H9 (cell line): Measurements from ENCODE around the gene RAB11FIP4. TPM values are rescaled to one million over a fixed set of nuclear protein-coding genes. Genes with fewer than 3 reads are reported as not detected.

Experiments used
- DNase-seq: peaks from one replicate; pipeline ENCODE4 v3.0.0-alpha.2; 2017
- H2AFZ ChIP-seq: one replicate; pipeline ENCODE4 v1.6.1; 2013; ENCODE audit warnings: mild to moderate bottlenecking, low read length, control low read depth, moderate library complexity
- H2AK5ac ChIP-seq: 2 replicates; pipeline ENCODE4 v1.6.1; 2013; ENCODE audit warnings: low read length, control low read depth, mixed read lengths; ENCODE audit not compliant: insufficient read length
- H2BK120ac ChIP-seq: one replicate; pipeline ENCODE4 v1.6.1; 2013; ENCODE audit warnings: low read depth, mild to moderate bottlenecking, low read length, control low read depth, inconsistent platforms; ENCODE audit not compliant: poor library complexity, severe bottlenecking
- H2BK12ac ChIP-seq: 2 replicates; pipeline ENCODE4 v1.6.1; 2013; ENCODE audit warnings: low read length, control low read depth, mixed read lengths, low read depth; ENCODE audit not compliant: insufficient read length
- H2BK15ac ChIP-seq: 2 replicates; pipeline ENCODE4 v1.6.1; 2013; ENCODE audit warnings: low read depth, low read length, control low read depth
- H2BK20ac ChIP-seq: one replicate; pipeline ENCODE4 v1.6.1; 2013; ENCODE audit warnings: low read depth, mild to moderate bottlenecking, low read length, control low read depth, inconsistent platforms; ENCODE audit not compliant: poor library complexity, severe bottlenecking
- H2BK5ac ChIP-seq: 2 replicates; pipeline ENCODE4 v1.6.1; 2013; ENCODE audit warnings: low read length, control low read depth, mixed read lengths; ENCODE audit not compliant: insufficient read length
- H3K14ac ChIP-seq: 2 replicates; pipeline ENCODE4 v1.6.1; 2013; ENCODE audit warnings: low read length, control low read depth; ENCODE audit not compliant: insufficient read depth
- H3K18ac ChIP-seq: 2 replicates; pipeline ENCODE4 v1.6.1; 2013; ENCODE audit warnings: low read depth, mild to moderate bottlenecking, mixed read lengths, low read length, control low read depth; ENCODE audit not compliant: insufficient read length
- H3K23ac ChIP-seq: 2 replicates; pipeline ENCODE4 v1.6.1; 2013; ENCODE audit warnings: low read length, control low read depth, mixed read lengths, low read depth; ENCODE audit not compliant: insufficient read length
- H3K23me2 ChIP-seq: 2 replicates; pipeline ENCODE4 v1.6.1; 2013; ENCODE audit warnings: low read depth, mild to moderate bottlenecking, mixed read lengths, low read length, control low read depth; ENCODE audit not compliant: insufficient read length, poor library complexity, severe bottlenecking
- H3K27ac ChIP-seq: 2 replicates; pipeline ENCODE4 v1.5.1; 2013; ENCODE audit warnings: low read length, control low read depth, mixed read lengths, low read depth; ENCODE audit not compliant: insufficient read length
- H3K27me3 ChIP-seq: 2 replicates; pipeline ENCODE4 v1.6.1; 2013; ENCODE audit warnings: low read length, control low read depth, inconsistent platforms; ENCODE audit not compliant: insufficient read depth
- H3K4ac ChIP-seq: 2 replicates; pipeline ENCODE4 v1.6.1; 2013; ENCODE audit warnings: low read depth, mild to moderate bottlenecking, control low read depth, inconsistent platforms, low read length, moderate library complexity
- H3K4me1 ChIP-seq: 2 replicates; pipeline ENCODE4 v1.6.1; 2013; ENCODE audit warnings: low read length, control low read depth, inconsistent platforms; ENCODE audit not compliant: insufficient read depth
- H3K4me2 ChIP-seq: 2 replicates; pipeline ENCODE4 v1.6.1; 2013; ENCODE audit warnings: low read length, control low read depth, mixed read lengths; ENCODE audit not compliant: insufficient read length, insufficient read depth
- H3K56ac ChIP-seq: 2 replicates; pipeline ENCODE4 v1.6.1; 2013; ENCODE audit warnings: low read depth, mild to moderate bottlenecking, mixed read lengths, low read length, control low read depth; ENCODE audit not compliant: insufficient read length
- H3K79me1 ChIP-seq: 2 replicates; pipeline ENCODE4 v1.6.1; 2013; ENCODE audit warnings: low read depth, mild to moderate bottlenecking, moderate library complexity, low read length, control low read depth, inconsistent platforms; ENCODE audit not compliant: insufficient read depth, poor library complexity, severe bottlenecking
- H3K79me2 ChIP-seq: 2 replicates; pipeline ENCODE4 v1.6.1; 2013; ENCODE audit warnings: low read length, control low read depth, inconsistent platforms; ENCODE audit not compliant: insufficient read depth
- H3K9ac ChIP-seq: 2 replicates; pipeline ENCODE4 v1.6.1; 2013; ENCODE audit warnings: low read length, control low read depth, mixed read lengths; ENCODE audit not compliant: insufficient read length; ENCODE audit errors: extremely low read depth
- H3K9me3 ChIP-seq: one replicate; pipeline ENCODE4 v1.6.1; 2013; ENCODE audit warnings: low read depth, low read length, inconsistent platforms; ENCODE audit not compliant: control insufficient read depth
- H3T11ph ChIP-seq: one replicate; pipeline ENCODE4 v1.6.1; 2013; ENCODE audit warnings: mild to moderate bottlenecking, low read length, control low read depth, inconsistent platforms
- H4K20me1 ChIP-seq: one replicate; pipeline ENCODE4 v1.6.1; 2013; ENCODE audit not compliant: control insufficient read depth, insufficient read length, insufficient read depth
- H4K5ac ChIP-seq: 2 replicates; pipeline ENCODE4 v1.6.1; 2013; ENCODE audit warnings: low read depth, mild to moderate bottlenecking, mixed read lengths, low read length, control low read depth; ENCODE audit not compliant: insufficient read length
- H4K8ac ChIP-seq: replicated peaks from 2 replicates; pipeline ENCODE4 v1.6.1; 2013; ENCODE audit warnings: low read length, control low read depth, mixed read lengths, low read depth; ENCODE audit not compliant: insufficient read length
- H4K91ac ChIP-seq: 2 replicates; pipeline ENCODE4 v1.6.1; 2013; ENCODE audit warnings: low read depth, mild to moderate bottlenecking, moderate library complexity, mixed read lengths, low read length, control low read depth; ENCODE audit not compliant: insufficient read length
- H3K27ac Mint-ChIP-seq, 3 experiments: 2 replicates in 2 of 3; 3 replicates in 1 of 3; pipeline ENCODE4 v1.8.0; 2020 to 2021; ENCODE audit warnings: mixed read lengths in 3 of 3, mild to moderate bottlenecking in 1 of 3, moderate library complexity in 1 of 3
- H3K27me3 Mint-ChIP-seq: 2 replicates; pipeline ENCODE4 v1.8.0; 2021; ENCODE audit warnings: low read depth, mild to moderate bottlenecking, moderate library complexity, mixed read lengths
- H3K36me3 Mint-ChIP-seq, 3 experiments: 2 replicates in 2 of 3; 3 replicates in 1 of 3; pipeline ENCODE4 v1.8.0; 2020 to 2021; ENCODE audit warnings: low read depth in 3 of 3, mixed read lengths in 3 of 3; ENCODE audit not compliant: insufficient read depth in 1 of 3
- H3K4me1 Mint-ChIP-seq, 2 experiments: 2 replicates each; pipeline ENCODE4 v1.8.0; 2020; ENCODE audit warnings: mixed read lengths in 2 of 2
- H3K4me3 Mint-ChIP-seq, 2 experiments: 2 replicates in 1 of 2; 3 replicates in 1 of 2; pipeline ENCODE4 v1.8.0; 2020 to 2021; ENCODE audit warnings: mild to moderate bottlenecking in 2 of 2, mixed read lengths in 2 of 2, moderate library complexity in 1 of 2
- H3K9me3 Mint-ChIP-seq, 2 experiments: 2 replicates in 1 of 2; 3 replicates in 1 of 2; pipeline ENCODE4 v1.8.0; 2020; ENCODE audit warnings: mild to moderate bottlenecking in 2 of 2, mixed read lengths in 2 of 2, moderate library complexity in 1 of 2
- whole genome bisulfite sequencing: extraction: QIAGEN DNeasy Blood & Tissue Kit; methylation state at CpG from one replicate; pipeline ENCODE4 v1.1.7; 2013; ENCODE audit warnings: missing lambda C conversion rate, low lambda C conversion rate, mixed read lengths; ENCODE audit not compliant: insufficient read length; ENCODE audit errors: extremely low coverage; 5-methylcytosine and 5-hydroxymethylcytosine counted together
- total RNA-seq: library from RNA; stranded (reverse); gene quantifications from 2 replicates; pipeline ENCODE4 v1.2.1, GENCODE V29; 2021
- TF ChIP-seq, protein P1 (sequence below): fragments of 200-600 bp; sonication (generic); conservative IDR thresholded peaks from 3 replicates; pipeline ENCODE4 v1.8.0; 2021; ENCODE audit warnings: antibody characterized with exemption, mild to moderate bottlenecking

The RAB11FIP4 gene
- total RNA-seq, 1 experiment from 2014 or later, result 25.7 TPM

GRCh38 chr17:31522284-31522931 lies 130.9 kb downstream of the RAB11FIP4 start:
- Histone ChIP-seq H4K91ac (no peak overlapping the region), H3K9me3 (peaks cover 11% of the 10 kb centered on the region), H3T11ph (no peak overlapping the region), H2AFZ (no peak overlapping the region), H3K56ac (no peak overlapping the region), H3K4ac (no peak overlapping the region), H2BK120ac (no peak overlapping the region), H3K79me1 (no peaks in the 10 kb centered on the region), H2AK5ac (no peak overlapping the region), H3K4me2 (no peak overlapping the region), H3K18ac (no peak overlapping the region), H3K23me2 (no peaks in the 10 kb centered on the region), H3K9ac (no peak overlapping the region), H2BK15ac (no peak overlapping the region), H3K23ac (no peak overlapping the region), H3K4me1 (no peaks in the 10 kb centered on the region), H4K5ac (no peak overlapping the region), H2BK12ac (no peak overlapping the region), H3K79me2 (no peaks in the 10 kb centered on the region), H4K20me1 (no peaks in the 10 kb centered on the region), H3K27ac (no peak overlapping the region), H3K14ac (no peak overlapping the region), H4K8ac (no peak overlapping the region), H3K27me3 (no peaks in the 10 kb centered on the region), H2BK20ac (no peak overlapping the region), H2BK5ac (no peak overlapping the region)
- no peaks in the 10 kb centered on the region for H3K9me3 Mint-ChIP-seq
- TF ChIP-seq, protein P1, sequence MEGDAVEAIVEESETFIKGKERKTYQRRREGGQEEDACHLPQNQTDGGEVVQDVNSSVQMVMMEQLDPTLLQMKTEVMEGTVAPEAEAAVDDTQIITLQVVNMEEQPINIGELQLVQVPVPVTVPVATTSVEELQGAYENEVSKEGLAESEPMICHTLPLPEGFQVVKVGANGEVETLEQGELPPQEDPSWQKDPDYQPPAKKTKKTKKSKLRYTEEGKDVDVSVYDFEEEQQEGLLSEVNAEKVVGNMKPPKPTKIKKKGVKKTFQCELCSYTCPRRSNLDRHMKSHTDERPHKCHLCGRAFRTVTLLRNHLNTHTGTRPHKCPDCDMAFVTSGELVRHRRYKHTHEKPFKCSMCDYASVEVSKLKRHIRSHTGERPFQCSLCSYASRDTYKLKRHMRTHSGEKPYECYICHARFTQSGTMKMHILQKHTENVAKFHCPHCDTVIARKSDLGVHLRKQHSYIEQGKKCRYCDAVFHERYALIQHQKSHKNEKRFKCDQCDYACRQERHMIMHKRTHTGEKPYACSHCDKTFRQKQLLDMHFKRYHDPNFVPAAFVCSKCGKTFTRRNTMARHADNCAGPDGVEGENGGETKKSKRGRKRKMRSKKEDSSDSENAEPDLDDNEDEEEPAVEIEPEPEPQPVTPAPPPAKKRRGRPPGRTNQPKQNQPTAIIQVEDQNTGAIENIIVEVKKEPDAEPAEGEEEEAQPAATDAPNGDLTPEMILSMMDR, result no peak
- peaks cover 6 to 7% of the 10 kb centered on the region in 2 experiments; a peak in 3 of 4 replicates for H3K4me1 Mint-ChIP-seq
- WGBS, result no CpG with 5 or more reads among the region's 16 CpGs
- no peak overlapping the region for H3K4me3 Mint-ChIP-seq
- H3K27me3 Mint-ChIP-seq, result no peaks in the 10 kb centered on the region
- H3K36me3 Mint-ChIP-seq, result peaks cover 18 to 50% (median 20%) of the 10 kb centered on the region in 3 experiments; a peak in 6 of 7 replicates
- no peak for DNase-seq
- no peak overlapping the region for H3K27ac Mint-ChIP-seq
